IMR-90 (cell line): ENCODE results near the gene CXorf38.

Experiments
- BHLHE40 ChIP-seq: fragments of 150-350 bp; IDR thresholded peaks from 2 replicates; pipeline ENCODE4 v1.6.1; 2016; ENCODE audit warnings: mild to moderate bottlenecking, low read depth, low read length
- CEBPB ChIP-seq: IDR thresholded peaks from 2 replicates; pipeline ENCODE4 v1.6.1; 2012; ENCODE audit warnings: low read depth, low read length, improper control_type of control experiment
- ELK1 ChIP-seq: fragments of 150-350 bp; IDR thresholded peaks from 2 replicates; pipeline ENCODE4 v1.6.1; 2016; ENCODE audit warnings: low read depth, mild to moderate bottlenecking, low read length, moderate library complexity, borderline replicate concordance
- MAZ ChIP-seq: IDR thresholded peaks from 2 replicates; pipeline ENCODE4 v1.6.1; 2012; ENCODE audit warnings: low read depth, mild to moderate bottlenecking, low read length, improper control_type of control experiment, moderate library complexity, borderline replicate concordance
- MXI1 ChIP-seq: IDR thresholded peaks from 2 replicates; pipeline ENCODE4 v1.6.1; 2012; ENCODE audit warnings: low read depth, mild to moderate bottlenecking, low read length, moderate library complexity, borderline replicate concordance
- POLR2A ChIP-seq: IDR thresholded peaks from 2 replicates; pipeline ENCODE4 v1.6.1; 2012; ENCODE audit warnings: mild to moderate bottlenecking, low read depth, low read length
- RAD21 ChIP-seq: IDR thresholded peaks from 2 replicates; pipeline ENCODE4 v1.6.1; 2012; ENCODE audit warnings: low read length, improper control_type of control experiment
- RCOR1 ChIP-seq: IDR thresholded peaks from 2 replicates; pipeline ENCODE4 v1.6.1; 2012; ENCODE audit warnings: mild to moderate bottlenecking, low read length, improper control_type of control experiment; ENCODE audit not compliant: insufficient replicate concordance
- RFX5 ChIP-seq: IDR thresholded peaks from 2 replicates; pipeline ENCODE4 v1.8.0; 2012; ENCODE audit warnings: low read depth, mild to moderate bottlenecking, low read length, moderate library complexity
- USF2 ChIP-seq: fragments of 150-350 bp; IDR thresholded peaks from 2 replicates; pipeline ENCODE4 v1.6.1; 2017; ENCODE audit warnings: mild to moderate bottlenecking, antibody characterized with exemption, low read length, low read depth
- TF ChIP-seq, protein P1 (sequence below): conservative IDR thresholded peaks from 2 replicates; pipeline ENCODE4 v1.5.1; 2012; ENCODE audit warnings: mild to moderate bottlenecking, low read depth, low read length, improper control_type of control experiment

- no peak for TF ChIP-seq CEBPB
- TF ChIP-seq, protein P1, sequence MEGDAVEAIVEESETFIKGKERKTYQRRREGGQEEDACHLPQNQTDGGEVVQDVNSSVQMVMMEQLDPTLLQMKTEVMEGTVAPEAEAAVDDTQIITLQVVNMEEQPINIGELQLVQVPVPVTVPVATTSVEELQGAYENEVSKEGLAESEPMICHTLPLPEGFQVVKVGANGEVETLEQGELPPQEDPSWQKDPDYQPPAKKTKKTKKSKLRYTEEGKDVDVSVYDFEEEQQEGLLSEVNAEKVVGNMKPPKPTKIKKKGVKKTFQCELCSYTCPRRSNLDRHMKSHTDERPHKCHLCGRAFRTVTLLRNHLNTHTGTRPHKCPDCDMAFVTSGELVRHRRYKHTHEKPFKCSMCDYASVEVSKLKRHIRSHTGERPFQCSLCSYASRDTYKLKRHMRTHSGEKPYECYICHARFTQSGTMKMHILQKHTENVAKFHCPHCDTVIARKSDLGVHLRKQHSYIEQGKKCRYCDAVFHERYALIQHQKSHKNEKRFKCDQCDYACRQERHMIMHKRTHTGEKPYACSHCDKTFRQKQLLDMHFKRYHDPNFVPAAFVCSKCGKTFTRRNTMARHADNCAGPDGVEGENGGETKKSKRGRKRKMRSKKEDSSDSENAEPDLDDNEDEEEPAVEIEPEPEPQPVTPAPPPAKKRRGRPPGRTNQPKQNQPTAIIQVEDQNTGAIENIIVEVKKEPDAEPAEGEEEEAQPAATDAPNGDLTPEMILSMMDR = no peak
- TF ChIP-seq POLR2A = no peak
- no peak for TF ChIP-seq MAZ
- no peak for TF ChIP-seq RAD21
- TF ChIP-seq BHLHE40 = no peak
- no peak for TF ChIP-seq MXI1
- TF ChIP-seq RCOR1 = no peak
- TF ChIP-seq USF2 = no peak
- no peak for TF ChIP-seq RFX5
- TF ChIP-seq ELK1 = no peak
These were observed 39.8 kb upstream of the CXorf38 start for GRCh38 chrX:40687169-40687568.
